NCI-H2171 treated with DMSO at 0.1 percent for 48 hours (cell line): Measurements from ENCODE around the gene KAZN.

Experiments
- DNase-seq: peaks from one replicate; lab custom pipeline; 2025; lab: John Stamatoyannopoulos, UW

Gene KAZN

DNA sequence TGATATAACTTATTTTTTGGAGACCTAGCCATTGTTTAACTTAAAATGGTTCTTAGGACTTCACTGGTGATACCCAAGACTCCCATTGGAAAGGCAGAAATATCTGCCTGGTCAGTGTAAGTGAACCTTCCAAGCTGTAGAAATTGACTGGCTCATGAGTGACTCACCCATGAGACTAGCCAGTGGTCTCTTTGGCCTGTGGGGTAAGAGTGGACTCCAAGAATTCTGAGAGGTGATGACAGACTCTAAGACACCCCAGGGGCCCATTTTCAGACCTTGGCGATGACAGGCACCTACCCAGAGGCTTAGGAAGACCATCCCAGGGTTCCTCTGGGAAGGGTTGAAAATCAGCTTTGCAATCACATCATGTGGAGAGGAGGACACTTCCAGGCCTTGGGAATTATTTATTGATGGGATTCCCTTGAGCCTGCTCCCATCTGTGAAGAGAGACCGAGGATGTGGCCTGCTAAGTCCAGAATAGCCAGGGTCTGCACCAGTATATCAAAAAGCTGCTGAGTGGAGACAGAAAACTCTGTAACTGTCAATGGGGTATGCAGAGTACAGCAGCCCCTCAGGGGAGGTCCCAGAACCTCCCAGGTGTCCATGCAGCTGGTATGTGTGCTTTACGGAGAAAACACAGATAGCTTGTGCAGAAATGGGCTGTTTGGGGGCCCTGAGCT lies 78.9 kb downstream of the KAZN start:
- no peak for DNase-seq

DNA sequence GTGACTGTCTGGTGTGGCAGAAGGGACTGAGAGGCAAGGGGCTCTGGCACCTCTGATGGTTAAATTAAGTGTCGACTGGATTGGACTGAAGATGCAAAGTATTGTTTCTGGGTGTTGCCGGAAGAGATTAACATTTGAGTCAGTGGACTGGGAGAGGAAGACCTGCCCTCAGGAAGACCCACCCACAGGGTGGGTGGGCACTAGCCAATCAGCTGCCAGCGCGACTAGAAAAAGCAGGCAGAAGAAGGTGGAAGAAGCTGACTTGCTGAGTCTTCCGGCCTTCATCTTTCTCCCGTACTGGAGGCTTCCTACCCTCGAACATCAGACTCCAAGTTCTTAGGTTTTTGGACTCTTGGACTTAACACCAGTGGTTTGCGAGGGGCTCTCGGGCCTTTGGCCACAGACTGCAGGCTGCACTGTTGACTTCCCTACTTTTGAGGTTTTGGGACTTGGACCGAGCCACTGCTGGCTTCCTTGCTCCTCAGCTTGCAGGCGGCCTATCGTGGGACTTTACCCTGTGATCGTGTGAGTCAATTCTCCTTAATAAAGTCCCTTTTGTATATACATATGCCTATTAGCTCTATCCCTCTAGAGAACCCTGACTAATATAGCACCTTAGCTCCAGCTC lies 79.6 kb downstream of the KAZN start:
- no peak for DNase-seq

DNA sequence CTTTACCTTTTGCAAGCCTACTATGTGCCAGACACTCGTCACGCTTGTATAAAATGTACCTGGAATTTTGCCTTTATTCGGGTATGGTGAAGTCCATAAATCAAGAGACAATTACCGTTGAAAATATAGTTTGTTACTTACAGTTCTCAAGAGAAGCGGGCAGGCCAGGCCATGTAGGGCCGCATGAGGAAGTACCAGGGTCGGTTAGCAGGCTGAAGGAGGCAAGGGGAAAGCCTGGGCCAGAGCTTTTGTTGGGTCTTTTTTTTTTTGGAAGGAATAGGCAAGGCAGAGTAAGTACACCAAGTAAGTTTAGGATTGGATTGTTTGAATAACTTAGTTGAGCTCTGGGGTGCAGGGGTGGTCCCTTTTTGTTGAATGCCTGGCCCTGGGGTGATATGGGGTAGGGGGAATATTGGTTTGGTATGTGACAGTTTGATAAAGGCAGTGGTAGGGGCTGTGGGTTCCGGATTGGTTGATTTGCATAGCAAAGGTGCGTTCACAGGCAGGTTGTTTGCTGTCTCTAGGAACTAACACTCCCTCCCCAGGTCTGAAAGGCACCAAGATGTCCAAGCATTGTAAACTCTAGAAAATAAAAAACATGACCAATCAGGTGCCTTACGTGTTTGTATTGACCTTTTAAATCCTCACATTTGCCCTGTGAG lies 80.7 kb downstream of the KAZN start:
- no peak for DNase-seq

DNA sequence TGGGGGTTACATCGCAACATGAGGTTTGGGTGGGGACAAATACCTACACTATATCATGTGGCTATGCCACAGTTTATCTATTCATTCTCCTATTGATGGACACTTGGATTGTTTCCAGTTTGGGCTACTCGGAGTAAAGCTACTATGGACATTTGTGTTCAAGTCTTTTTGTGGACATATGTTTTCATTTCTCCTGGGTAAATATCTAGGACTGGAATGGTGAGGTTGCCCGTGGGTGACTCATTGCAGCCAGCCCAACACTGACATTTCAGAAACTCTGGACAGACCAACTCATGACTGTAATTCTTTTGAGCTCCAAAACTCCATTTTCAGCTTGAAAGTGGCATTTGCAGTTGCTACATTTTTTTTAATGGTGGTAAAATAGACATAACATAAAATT lies 82.7 kb downstream of the KAZN start:
- no peak for DNase-seq

DNA sequence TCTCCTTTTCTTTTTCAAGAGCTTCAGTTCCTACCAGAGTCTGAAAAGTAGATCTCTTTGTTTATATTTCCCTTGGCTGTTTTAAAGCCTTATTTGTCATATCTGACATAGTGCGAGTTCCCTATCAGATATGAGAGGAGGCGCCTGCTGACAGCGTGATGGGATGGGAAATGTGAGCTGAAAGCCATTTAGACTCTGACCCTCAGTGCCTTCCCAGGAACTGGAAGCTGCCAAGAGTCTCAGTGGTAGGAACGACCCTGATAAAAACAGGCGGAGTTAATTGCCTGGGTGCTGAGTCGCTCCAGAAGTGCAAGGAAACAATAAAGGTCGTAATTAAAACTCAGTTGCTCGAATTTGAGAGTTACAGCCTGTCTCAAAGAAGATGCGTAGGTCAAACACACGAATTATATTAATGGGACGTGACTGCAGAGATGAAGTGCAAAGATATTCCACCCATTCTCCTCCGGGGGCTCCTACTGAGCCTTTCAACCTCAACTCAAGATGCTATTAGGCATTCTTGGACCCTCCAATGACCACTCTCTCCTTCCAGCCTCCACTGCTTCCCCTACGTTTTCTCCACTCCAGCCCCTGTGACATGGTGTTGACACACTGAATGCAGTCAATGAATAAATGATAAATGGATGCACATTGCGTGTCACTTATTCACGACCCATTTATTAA lies 84.6 kb downstream of the KAZN start:
- DNase-seq, result no peak

DNA sequence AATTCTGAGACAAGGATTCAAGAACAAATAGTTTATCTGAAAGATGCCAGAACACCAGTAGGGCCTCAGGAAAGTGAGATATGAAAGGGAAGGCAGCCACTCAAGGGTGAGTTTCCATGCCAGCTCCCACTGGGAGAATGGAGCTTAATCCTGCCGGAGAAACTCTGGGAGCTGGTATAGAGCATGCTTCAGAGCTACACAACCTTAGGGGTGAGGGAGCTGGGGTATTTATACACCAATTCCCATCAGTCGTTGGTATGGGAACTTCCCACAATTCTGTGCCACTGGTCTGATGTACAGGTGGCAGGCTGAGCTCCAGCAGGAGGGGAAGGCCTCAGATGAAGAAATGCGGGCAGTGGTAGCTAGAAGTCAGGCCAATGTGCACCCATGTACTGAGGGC lies 86.6 kb downstream of the KAZN start:
- no peak for DNase-seq

DNA sequence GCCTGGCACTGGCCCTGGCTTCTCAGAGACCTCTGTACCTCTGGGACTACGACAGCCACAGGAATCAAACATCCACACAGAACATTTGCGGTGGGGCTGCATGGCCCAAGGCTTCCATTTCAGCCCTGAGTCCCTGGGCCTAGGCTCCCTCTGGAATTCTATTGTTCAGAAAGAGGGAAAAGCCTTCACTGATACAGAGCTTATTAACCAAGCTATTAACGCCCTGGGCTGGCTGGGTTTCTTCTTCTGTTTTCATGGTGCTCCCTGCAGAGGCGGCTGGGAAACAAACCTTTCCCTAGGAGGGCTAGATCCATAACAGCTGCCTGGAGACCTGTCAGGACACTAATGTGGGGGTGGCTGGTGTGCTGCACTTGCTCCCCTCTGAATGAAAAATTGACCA lies 88.2 kb downstream of the KAZN start:
- no peak for DNase-seq

DNA sequence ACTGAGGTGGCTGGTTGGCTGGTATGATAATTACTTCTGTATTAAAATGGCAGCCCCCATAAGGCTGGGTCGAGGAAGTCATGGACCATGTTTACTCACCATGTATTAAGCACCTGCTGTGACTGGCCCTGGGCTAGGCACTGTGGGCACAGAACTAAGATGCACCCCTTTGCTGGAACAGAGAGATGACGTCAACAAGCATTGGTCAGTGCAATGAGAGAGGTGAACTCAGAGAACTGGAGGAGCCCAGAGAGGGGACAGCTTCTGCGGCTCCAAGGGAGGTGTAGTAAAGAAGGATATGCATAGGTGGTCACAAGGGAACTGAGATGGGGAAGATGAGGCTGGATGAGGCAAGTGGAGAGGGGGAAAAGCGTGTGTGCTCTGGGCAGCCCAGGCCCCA lies 88.7 kb downstream of the KAZN start:
- no peak for DNase-seq

DNA sequence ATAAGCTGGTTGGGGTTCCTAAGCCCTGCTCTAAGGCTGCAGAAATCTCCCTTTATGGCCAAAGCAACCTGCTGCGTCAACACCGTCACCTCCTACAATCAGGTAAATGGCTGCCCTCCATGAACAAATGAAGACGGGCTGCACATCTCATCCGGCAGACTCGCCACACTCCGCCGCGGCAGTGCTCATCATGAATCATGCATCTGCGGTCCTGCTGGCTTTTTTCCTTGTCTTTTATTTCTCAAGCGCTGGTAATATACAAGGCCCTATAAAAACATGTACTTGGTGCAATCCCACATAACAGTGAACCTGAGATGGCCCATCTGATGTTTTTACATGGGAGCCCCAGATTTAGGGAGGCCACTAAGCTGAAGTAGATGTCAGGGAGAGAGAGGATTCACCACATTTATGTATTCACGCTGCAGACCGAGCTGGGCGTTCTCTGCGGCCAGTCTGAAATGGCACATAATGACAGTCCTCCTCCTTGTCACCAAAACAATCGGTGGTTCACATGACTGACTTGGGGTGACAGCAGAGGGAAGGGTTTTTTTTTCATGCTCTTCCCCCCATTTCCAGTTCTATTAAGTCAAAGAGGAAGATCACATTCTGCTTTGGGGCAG lies 91.6 kb downstream of the KAZN start:
- no peak for DNase-seq

DNA sequence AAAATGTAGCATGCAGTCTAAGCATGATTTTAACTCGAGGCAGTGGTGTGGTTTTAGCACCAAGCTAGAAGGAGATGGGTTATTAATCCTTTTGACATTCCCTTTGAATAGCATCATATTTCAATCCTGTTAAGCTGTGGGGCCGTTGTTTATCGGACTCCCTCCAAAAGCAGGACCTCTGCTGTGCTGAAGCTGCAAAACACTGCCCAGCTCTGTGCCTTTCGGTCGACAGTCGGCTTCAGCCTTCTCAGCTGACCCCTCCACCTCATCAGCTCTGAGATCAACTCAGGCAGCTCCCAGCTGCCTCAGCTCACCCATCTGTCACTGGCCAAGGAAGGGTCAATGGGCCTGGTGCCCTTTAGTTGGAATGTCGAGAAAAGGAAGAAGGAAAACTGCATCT lies 95.5 kb downstream of the KAZN start:
- DNase-seq, result no peak

DNA sequence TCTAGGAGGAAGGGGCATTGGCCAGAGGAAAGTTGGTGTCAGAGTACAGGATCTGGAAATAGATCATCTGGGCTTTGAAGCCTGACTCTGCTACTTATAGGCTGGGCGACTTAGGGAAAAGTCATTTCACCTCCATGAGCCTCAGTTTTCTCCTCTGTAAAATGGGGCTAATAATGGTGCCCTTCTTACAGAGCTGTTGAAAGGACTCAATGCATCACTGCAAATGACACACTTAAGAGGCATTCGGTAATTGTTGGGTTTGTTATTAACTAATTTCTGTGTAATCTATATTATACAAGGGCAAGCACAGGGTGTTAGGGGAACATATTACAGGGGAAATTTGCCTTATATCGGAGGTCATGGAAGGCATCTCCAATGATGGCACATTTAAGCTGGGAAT lies 96.1 kb downstream of the KAZN start:
- DNase-seq, result no peak

DNA sequence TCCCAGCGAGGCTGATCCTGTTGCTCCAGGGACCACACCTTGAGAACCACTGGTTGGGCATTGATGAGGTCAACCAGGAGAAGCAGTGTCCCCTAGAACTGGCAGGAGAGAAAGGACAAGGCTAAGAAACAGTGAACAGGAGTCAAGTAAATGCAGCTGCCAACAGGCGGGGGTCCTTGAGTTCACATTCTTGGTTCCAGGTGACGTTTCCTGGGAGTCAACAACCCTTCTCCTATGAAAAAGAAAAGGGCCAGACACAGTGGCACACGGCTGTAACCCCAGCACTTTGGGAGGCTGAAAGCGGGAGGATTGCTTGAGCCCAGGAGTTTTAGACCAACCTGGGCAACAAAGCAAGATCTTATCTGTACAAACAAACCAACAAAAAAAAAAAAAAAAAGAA lies 98.3 kb downstream of the KAZN start:
- DNase-seq, result no peak

DNA sequence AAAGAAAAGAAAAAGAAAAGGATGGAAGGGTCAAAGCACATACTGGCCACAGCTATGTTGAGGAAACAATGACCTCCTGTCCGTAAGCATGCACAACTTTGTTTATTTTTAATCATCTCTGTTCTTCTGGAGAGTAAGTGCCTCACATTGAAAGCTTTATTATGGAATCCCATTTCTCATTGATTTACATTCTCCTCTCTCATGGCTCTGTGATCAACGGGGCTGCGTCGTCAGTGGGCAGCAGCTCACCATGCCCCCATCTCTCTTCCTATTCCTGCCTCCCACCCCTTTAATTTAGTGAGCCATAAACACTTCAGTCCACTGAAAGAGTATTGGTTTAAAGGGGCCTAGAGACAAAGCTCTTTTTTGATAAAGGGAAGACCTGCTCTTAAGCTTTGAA lies 98.9 kb downstream of the KAZN start:
- no peak for DNase-seq

DNA sequence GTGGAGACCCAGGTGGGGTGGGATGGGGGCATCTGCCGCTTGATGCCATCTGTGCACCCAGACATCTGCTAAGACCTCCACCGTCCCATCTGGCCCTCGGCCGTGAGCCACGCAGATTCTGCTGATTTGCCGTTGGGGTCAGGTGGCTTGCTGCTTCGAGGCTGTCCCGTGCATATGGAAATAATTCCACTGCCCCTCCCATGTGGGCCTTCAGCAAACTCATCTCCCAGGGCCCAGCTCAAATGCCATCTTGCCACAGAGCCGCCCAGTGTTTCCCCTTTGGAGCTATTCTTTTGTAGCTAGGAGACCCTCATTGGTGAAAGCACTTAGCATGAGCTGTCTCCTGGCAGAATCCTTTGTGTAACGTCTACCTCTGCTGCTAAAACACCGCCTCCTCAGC lies 99.8 kb downstream of the KAZN start:
- DNase-seq, result peak; percentile 87

DNA sequence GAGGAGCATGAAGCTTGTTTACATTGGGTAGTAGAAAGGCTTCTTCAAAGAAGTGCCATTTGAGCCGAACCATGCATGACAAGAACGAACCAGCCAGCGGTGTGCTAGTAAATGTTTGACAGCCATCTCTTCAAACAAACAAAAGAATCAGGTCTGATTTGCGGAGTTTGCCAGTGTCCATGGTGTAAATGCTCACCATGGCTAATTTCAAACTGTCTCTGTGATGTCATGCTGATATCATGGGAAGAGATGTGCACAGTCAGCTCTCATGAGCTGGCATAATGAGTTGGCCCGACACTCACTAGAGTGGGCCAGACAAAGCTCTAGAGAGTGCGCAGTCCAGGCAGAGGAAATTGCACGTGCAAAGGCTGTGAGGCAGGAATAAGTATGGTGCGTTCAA lies 101.1 kb downstream of the KAZN start:
- no peak for DNase-seq

DNA sequence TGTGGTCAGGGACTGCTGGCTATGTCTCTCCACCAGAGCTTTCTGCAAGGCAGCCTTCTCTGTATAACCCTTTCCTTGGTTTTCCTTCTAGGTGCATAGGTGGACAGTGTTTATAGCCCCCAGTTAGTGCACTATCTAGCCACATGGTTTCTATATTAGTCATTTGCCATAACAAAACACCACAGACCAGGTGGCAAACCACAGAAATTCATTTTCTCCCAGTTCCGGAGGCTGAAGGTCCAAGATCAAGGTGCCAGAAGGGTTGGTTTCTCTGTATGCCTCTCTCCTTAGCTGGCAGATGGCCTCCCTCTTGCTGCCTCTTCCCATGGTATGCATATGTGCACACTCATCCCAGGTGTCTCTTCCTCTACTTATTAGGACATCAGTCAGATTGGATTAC lies 106.4 kb downstream of the KAZN start:
- peak; percentile 86 for DNase-seq

DNA sequence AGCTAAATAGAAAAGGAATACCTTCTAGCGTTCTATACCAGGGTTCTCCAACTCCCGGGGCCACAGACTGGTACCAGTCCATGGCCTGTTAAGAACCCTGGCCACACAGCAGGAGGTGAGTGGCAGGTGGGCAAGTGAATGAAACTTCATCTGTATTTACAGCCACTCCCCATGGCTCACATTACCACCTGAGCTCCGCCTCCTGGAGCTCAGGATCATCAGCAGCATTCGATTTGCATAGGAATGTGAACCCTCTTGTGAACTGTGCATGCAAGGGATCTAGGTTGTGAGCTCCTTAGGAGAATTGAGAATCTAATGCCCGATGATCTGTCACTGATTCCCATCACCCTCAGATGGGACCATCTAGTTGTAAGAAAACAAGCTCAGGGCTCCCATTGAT lies 107.3 kb downstream of the KAZN start:
- DNase-seq, result no peak

DNA sequence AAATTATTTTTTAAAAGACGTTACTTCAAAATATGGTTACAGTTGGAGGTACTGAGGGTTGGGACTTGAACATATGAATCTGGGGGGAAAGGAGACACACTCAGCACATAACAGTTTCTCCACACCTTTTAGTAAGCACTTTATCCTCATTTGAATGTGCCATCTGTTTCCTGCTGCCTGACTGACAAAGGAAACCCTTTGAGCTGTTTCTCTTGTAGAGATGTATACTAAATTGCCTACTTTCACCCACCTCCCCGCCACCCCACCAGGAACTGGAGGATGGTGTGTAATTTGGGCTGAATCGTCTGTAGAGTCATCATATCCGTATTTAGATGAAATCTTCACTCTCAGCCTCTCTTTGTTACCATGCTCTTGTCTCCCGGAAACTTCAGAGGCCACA lies 108.1 kb downstream of the KAZN start:
- DNase-seq, result peak; percentile 42

DNA sequence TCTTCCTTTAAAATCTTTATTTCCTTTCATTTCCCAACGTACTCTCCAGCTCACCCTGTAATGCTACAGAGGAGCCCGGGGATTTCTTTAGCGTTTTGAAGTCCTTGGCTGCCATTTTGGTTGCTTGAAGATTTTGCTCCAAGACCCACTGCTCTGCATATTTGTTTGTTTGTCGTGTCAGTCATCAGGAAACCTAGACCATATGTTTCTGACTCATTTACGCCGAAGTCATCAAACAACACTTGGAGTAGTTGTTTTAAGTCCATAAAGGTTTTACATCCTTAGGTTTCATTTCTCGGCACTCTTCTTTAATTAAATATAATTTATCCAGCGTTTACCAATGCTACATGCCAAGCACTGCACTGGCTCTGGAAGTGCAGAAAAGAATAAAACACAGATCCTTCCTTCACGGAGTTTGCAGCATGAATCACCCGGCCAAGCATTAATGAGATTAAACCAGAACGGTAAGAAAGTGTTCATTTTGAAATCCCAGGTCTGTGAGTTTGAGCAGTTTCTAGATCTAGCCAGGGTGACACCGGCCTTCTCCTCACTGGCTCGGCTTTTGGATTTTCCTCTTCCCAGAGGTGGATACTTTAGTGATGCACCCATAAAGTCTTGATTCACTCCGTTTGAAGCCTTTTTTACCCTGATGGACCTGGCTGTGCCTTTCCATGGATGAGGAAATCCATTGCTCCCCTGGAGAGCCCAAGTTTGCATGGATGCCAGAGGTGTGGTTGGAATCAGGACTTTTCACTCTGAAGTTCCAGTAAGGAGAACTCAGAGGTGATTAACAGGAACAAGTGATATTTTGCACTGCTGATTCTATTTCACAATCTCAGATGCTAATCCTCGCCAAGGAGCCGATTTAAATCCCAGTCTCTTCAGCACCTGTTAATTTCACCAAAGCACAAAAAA lies 109.3 kb downstream of the KAZN start:
- DNase-seq, result no peak

DNA sequence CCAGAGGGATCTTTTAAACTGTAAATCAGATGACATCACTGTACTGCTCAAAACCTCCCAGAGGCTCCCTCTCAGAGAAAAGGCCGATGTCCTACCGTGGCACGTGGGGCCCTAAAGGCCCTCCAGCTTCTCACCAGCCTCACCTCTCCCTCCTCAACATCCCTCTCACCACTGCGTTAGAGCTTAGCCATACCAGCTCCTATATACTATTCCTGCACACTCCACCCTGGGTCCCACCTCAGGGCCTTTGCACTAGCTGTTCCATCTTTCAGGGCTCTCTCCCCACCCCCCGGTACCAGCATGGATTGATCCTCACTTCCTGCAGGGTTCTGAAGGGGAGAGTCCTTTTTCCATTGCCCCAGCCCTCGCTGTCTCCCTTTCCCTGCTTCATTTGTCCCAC lies 111.8 kb downstream of the KAZN start:
- no peak for DNase-seq

DNA sequence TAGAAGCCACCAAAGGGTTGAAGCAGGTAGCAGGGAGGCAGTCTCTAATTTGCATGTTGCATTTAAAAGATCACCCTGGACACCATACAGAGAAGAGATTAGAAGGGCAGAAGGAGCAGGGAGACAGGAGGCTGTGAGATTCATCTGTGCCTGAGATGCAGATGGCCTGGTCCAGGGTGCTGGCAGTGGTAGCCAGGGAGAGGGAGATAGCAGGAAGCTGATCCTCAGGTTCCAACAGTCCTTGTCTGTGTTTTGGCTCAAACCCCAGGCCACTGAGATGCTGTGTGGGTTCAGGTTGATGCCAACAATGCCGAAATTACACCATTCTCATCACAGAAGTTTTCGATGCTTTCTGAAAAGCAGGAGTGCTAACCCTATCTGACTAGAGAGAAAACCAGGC lies 113.7 kb downstream of the KAZN start:
- DNase-seq, result no peak

DNA sequence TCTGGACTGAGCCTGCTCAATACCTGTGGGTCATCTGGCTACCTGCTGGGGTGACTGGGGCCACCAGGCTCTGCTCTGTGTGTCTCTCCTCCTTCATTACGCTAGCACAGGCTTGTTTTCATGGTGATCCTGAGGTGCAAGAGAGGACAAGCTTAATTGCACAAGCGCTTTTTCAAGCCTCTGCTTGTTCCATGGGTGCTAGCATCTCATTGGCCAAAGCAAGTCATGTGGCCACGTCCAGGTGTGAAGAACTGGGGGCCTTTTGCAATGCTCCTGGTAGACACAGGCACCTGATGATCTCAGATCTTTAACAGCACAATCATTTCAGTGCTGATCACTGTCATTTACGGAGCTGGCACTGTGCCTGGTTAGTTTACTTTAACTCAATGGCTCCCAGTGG lies 114.6 kb downstream of the KAZN start:
- peak; percentile 84 for DNase-seq
